Large intestine (tissue), 3 donors: ENCODE measurements around the gene TES. TPM values are rescaled to one million over a fixed set of nuclear protein-coding genes. Genes with fewer than 3 reads are reported as not detected.
A peak's percentile ranks its signal among the peaks of the same experiment; 100 is the strongest.
"Not testable (repeated sequence)": the region's sequence is repeated elsewhere in the genome, so short reads cannot be mapped to it uniquely, and the experiment has no call there.

Experiments used
- DNase-seq, 2 donors: peaks; one replicate each; pipeline versions ENCODE4 v3.0.0 to v3.0.0-alpha.2; 2013
- H3K27ac ChIP-seq: one replicate; pipeline ENCODE4 v1.5.1; 2013; ENCODE audit warnings: low read length
- H3K27me3 ChIP-seq: 2 replicates; pipeline ENCODE4 v1.6.1; 2013; ENCODE audit warnings: low read length; ENCODE audit not compliant: control insufficient read depth, insufficient read depth
- H3K36me3 ChIP-seq: 2 replicates; pipeline ENCODE4 v1.6.1; 2013; ENCODE audit warnings: low read length; ENCODE audit not compliant: control insufficient read depth, insufficient read depth
- H3K4me1 ChIP-seq: one replicate; pipeline ENCODE4 v1.6.1; 2013; ENCODE audit warnings: low read length; ENCODE audit not compliant: control insufficient read depth, insufficient read depth
- H3K4me3 ChIP-seq: one replicate; pipeline ENCODE4 v1.5.1; 2013; ENCODE audit warnings: low read length
- H3K9me3 ChIP-seq: one replicate; pipeline ENCODE4 v1.6.1; 2013; ENCODE audit warnings: mild to moderate bottlenecking, low read depth, low read length, moderate library complexity; ENCODE audit not compliant: control insufficient read depth
- WGBS: methylation state at CpG from one replicate; pipeline ENCODE4 v1.1.5; 2013; ENCODE audit warnings: low lambda C conversion rate; ENCODE audit not compliant: insufficient coverage; 5-methylcytosine and 5-hydroxymethylcytosine counted together
- polyA plus RNA-seq: library from polyadenylated mRNA; unstranded; fragments of 120-200 nt; gene quantifications from one replicate; pipeline ENCODE4 v1.2.1, GENCODE V29; 2013

Gene TES
- polyA plus RNA-seq, 1 donor: 66.4 TPM

DNA sequence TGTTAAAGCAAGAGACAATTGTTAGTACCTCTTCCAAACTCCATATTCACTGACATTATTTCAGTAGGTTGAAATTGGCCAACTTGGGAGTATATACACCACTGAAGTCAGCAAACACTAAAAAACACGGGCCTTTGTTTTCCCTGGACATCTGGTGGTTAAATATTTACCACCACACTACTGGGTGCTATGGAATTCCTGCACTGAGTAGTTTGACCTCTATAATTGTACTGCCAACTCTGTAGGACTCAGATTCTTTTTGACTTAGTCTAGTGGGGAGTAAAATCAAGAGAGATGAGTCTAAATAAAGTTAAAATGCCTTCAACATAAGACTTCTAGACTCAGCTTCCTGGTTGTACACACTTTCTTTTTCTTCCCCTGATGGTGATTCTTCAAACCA, 41.3 kb upstream of the TES start:
- Histone ChIP-seq H3K4me1 (no peaks in the 10 kb centered on the region), H3K4me3 (no peak overlapping the region), H3K27me3 (no peaks in the 10 kb centered on the region), H3K36me3 (no peaks in the 10 kb centered on the region), H3K9me3 (no peaks in the 10 kb centered on the region), H3K27ac (no peak overlapping the region)
- no CpG with 5 or more reads among the region's 1 CpG for WGBS
- DNase-seq: peak; percentile 9 to 52

DNA sequence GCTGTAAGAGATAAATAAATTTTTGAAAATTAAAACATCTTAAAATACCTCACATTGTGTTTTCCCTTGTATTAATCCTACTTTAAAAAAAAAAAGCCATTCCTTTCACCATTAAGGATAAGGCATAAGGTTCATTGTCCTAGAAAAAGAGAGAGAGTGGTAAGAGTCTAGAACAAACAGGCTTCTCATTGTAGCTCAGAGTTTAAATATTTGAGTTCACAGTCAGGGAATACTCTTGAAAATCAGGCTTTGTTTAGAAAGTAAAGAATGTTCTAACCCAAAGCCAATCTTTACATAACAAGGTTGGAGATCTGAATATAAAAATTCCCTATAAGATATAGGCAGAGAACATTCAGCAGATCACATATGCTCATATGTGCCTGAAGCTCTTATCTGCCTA, 40.2 kb upstream of the TES start:
- Histone ChIP-seq H3K4me3 (no peak overlapping the region), H3K9me3 (no peaks in the 10 kb centered on the region), H3K27ac (no peak overlapping the region), H3K27me3 (no peaks in the 10 kb centered on the region), H3K36me3 (no peaks in the 10 kb centered on the region), H3K4me1 (no peaks in the 10 kb centered on the region)
- no peak for DNase-seq

- no peak for DNase-seq
- H3K9me3 ChIP-seq: no peaks in the 10 kb centered on the region
- WGBS: 77% methylated on average over 2 of the region's 2 CpGs
- no peak overlapping the region for H3K27ac ChIP-seq
- H3K27me3 ChIP-seq: no peaks in the 10 kb centered on the region
- H3K36me3 ChIP-seq: no peaks in the 10 kb centered on the region
- H3K4me3 ChIP-seq: no peak overlapping the region
- no peaks in the 10 kb centered on the region for H3K4me1 ChIP-seq
These were observed 39.2 kb upstream of the TES start for GRCh38 chr7:116171094-116171493.

GRCh38 chr7:116172353-116172752, 38.0 kb upstream of the TES start:
- Histone ChIP-seq H3K4me1 (no peaks in the 10 kb centered on the region), H3K27ac (no peak overlapping the region), H3K27me3 (no peaks in the 10 kb centered on the region), H3K36me3 (no peaks in the 10 kb centered on the region), H3K9me3 (no peaks in the 10 kb centered on the region), H3K4me3 (no peak overlapping the region)
- no peak for DNase-seq

- Histone ChIP-seq H3K4me3 (no peak overlapping the region), H3K36me3 (no peaks in the 10 kb centered on the region), H3K27me3 (no peaks in the 10 kb centered on the region), H3K4me1 (no peaks in the 10 kb centered on the region), H3K9me3 (no peaks in the 10 kb centered on the region), H3K27ac (no peak overlapping the region)
- WGBS: 83% methylated on average over 3 of the region's 8 CpGs
- DNase-seq: peak; percentile 40 to 47
These were observed 37.0 kb upstream of the TES start for GRCh38 chr7:116173051-116174028.

GRCh38 chr7:116175095-116175494, 35.2 kb upstream of the TES start:
- not testable (repeated sequence) for DNase-seq, H3K27ac ChIP-seq, H3K4me3 ChIP-seq, H3K9me3 ChIP-seq, H3K36me3 ChIP-seq, H3K4me1 ChIP-seq, H3K27me3 ChIP-seq
- 100% methylated on average over 2 of the region's 3 CpGs for WGBS

- H3K27me3 ChIP-seq: no peaks in the 10 kb centered on the region
- no peak overlapping the region for H3K27ac ChIP-seq
- WGBS: no CpG with 5 or more reads among the region's 2 CpGs
- H3K36me3 ChIP-seq: no peaks in the 10 kb centered on the region
- no peak for DNase-seq
- no peaks in the 10 kb centered on the region for H3K4me1 ChIP-seq
- H3K9me3 ChIP-seq: no peaks in the 10 kb centered on the region
- no peak overlapping the region for H3K4me3 ChIP-seq
These were observed 34.1 kb upstream of the TES start for GRCh38 chr7:116176226-116176625.

DNA sequence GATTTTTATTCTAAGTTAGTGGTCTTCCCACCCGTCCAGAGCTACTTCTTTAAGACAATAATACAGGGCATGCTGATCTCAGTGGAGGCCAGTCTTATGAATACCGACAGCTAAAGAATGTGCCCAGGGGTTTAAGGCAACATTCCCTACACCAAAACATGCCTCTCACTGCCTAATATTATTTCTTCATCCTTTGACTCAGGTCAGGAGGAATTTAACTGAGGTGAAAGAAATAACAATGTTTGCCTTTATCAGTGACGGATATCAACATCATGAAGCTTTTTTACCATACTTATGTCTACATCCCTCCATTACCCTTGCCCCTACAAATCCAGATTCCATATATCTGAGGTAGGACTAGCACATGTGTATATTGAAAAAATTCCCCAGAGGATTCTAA, 33.3 kb upstream of the TES start:
- Histone ChIP-seq H3K4me3 (no peak overlapping the region), H3K27ac (no peak overlapping the region), H3K4me1 (no peaks in the 10 kb centered on the region), H3K27me3 (no peaks in the 10 kb centered on the region), H3K9me3 (no peaks in the 10 kb centered on the region), H3K36me3 (no peaks in the 10 kb centered on the region)
- DNase-seq: no peak
- WGBS: no CpG with 5 or more reads among the region's 3 CpGs

DNA sequence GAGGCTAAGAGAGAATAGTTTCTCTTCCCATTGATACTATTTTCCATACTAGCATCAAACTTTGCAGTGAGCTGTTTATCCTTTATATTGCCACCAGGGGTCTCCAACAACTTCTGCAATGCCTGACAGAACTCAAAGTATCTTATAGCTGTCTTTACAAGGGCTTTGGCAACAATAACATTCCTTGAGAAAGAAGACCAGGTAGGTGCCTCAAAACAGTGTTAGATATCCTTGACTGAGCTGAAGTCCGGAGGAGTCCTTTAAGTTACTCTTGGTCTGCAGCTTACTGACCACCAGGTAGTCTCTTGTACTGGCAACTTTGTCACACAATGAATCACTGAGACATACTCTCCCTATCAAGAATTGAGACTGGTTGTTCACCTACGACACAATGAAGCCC, 30.0 kb upstream of the TES start:
- peak; percentile 29 to 53 for DNase-seq
- no peak overlapping the region for H3K27ac ChIP-seq
- no peak overlapping the region for H3K4me3 ChIP-seq
- no peaks in the 10 kb centered on the region for H3K27me3 ChIP-seq
- peaks cover 3% of the 10 kb centered on the region for H3K9me3 ChIP-seq
- H3K4me1 ChIP-seq: no peaks in the 10 kb centered on the region
- no peaks in the 10 kb centered on the region for H3K36me3 ChIP-seq
- WGBS: no CpG with 5 or more reads among the region's 2 CpGs

DNA sequence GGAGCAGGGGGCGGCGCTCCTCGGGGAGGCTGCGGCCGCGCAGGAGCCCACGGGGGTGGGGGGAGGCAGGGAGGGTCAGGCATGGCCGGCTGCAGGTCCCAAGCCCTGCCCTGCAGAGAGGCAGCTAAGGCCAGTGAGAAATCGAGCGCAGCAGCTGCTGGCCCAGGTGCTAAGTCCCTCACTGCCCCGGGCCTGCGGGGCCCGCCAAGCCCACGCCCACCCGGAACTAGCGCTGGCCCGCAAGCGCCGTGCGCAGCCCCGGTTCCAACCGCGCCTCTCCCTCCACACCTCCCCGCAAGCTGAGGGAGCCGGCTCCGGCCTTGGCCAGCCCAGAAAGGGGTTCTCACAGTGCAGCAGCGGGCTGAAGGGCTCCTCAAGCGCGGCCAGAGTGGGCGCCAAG, 28.3 kb upstream of the TES start:
- no CpG with 5 or more reads among the region's 30 CpGs for WGBS
- Histone ChIP-seq H3K27me3 (no peaks in the 10 kb centered on the region), H3K4me3 (no peak overlapping the region), H3K4me1 (no peaks in the 10 kb centered on the region), H3K9me3 (peaks cover 3% of the 10 kb centered on the region), H3K36me3 (no peaks in the 10 kb centered on the region), H3K27ac (no peak overlapping the region)
- DNase-seq: no peak

- Histone ChIP-seq H3K27ac (no peak overlapping the region), H3K4me3 (no peak overlapping the region), H3K9me3 (peaks cover 3% of the 10 kb centered on the region), H3K4me1 (no peaks in the 10 kb centered on the region), H3K36me3 (no peaks in the 10 kb centered on the region), H3K27me3 (no peaks in the 10 kb centered on the region)
- WGBS: no CpG with 5 or more reads among the region's 6 CpGs
- no peak for DNase-seq
These were observed 24.9 kb upstream of the TES start for GRCh38 chr7:116185450-116185849.
